A673 (cell line): ENCODE results near the gene COL19A1.

Experiments used
- CTCF ChIP-seq: fragments of 300-800, 200-600 bp; sonication (generic); conservative IDR thresholded peaks from 2 replicates; pipeline ENCODE4 v1.5.1; 2017; ENCODE audit warnings: low read depth, mild to moderate bottlenecking, antibody characterized with exemption, low read length, moderate library complexity, mixed read lengths
- EZH2 ChIP-seq: fragments of 200-600 bp; sonication (generic); IDR thresholded peaks from 2 replicates; pipeline ENCODE4 v1.6.1; 2017; ENCODE audit warnings: borderline replicate concordance, low read depth, mild to moderate bottlenecking, mixed read lengths, antibody characterized with exemption, low read length; ENCODE audit not compliant: poor library complexity, severe bottlenecking

- TF ChIP-seq CTCF: no peak
- no peak for TF ChIP-seq EZH2
Measured at GRCh38 chr6:70149209-70149788, 282.9 kb downstream of the COL19A1 start.
